GM18873 (cell line): ENCODE results near the gene GADD45B.
"Not testable (repeated sequence)": the region's sequence is repeated elsewhere in the genome, so short reads cannot be mapped to it uniquely, and the experiment has no call there.

Experiments
- ATAC-seq: cut with Tn5 transposase; IDR thresholded peaks from one replicate; pipeline ENCODE4 v1.9.1; 2021; ENCODE audit warnings: mild to moderate bottlenecking, moderate library complexity, moderate number of reproducible peaks; ENCODE audit not compliant: unreplicated experiment, low FRiP score

Gene GADD45B

GRCh38 chr19:2509096-2509495 is 33.2 kb downstream of the GADD45B start:
- no peak for ATAC-seq

- ATAC-seq = no peak
Measured at GRCh38 chr19:2511570-2511969, 35.6 kb downstream of the GADD45B start.

GRCh38 chr19:2511991-2512390 is 36.1 kb downstream of the GADD45B start:
- ATAC-seq = no peak

- no peak for ATAC-seq
Measured at GRCh38 chr19:2512523-2513431, 36.9 kb downstream of the GADD45B start.

GRCh38 chr19:2514981-2515518 is 39.1 kb downstream of the GADD45B start:
- no peak for ATAC-seq

GRCh38 chr19:2516727-2517126 is 40.8 kb downstream of the GADD45B start:
- ATAC-seq = no peak

GRCh38 chr19:2517881-2518601 is 42.1 kb downstream of the GADD45B start:
- ATAC-seq = no peak

- not testable (repeated sequence) for ATAC-seq
Measured at GRCh38 chr19:2518856-2519255, 42.9 kb downstream of the GADD45B start.

GRCh38 chr19:2519482-2519881 is 43.6 kb downstream of the GADD45B start:
- ATAC-seq = no peak

GRCh38 chr19:2523630-2524311 is 47.8 kb downstream of the GADD45B start:
- ATAC-seq = no peak

- ATAC-seq = no peak
Measured at GRCh38 chr19:2524361-2524839, 48.5 kb downstream of the GADD45B start.

- no peak for ATAC-seq
Measured at GRCh38 chr19:2524840-2525723, 49.2 kb downstream of the GADD45B start.

- no peak for ATAC-seq
Measured at GRCh38 chr19:2527171-2527570, 51.2 kb downstream of the GADD45B start.

GRCh38 chr19:2527686-2528085 is 51.8 kb downstream of the GADD45B start:
- ATAC-seq = no peak
